Adrenal gland (tissue), 12 donors: ENCODE data around the gene PCAT7. TPM values are rescaled to one million over a fixed set of nuclear protein-coding genes. Genes with fewer than 3 reads are reported as not detected.

ENCODE experiments used
- DNase-seq, 7 donors: peaks; one replicate each; pipeline ENCODE4 v3.0.0-alpha.2; 2019 to 2020
- H3K27ac ChIP-seq, 5 donors: fragments of 200-600 bp; sonication (generic) in 4 of 5; 1 replicate in 3 of 5; 2 replicates in 2 of 5; pipeline versions ENCODE4 v1.5.1 to v1.8.0; 2016 to 2020; ENCODE audit warnings: mild to moderate bottlenecking in 1 of 5
- H3K27me3 ChIP-seq: fragments of 200-600 bp; 2 replicates; pipeline ENCODE4 v1.8.0; 2021
- H3K36me3 ChIP-seq, 2 donors: fragments of 200-600 bp; replicated peaks in 1 of 2; 1 replicate in 1 of 2; 2 replicates in 1 of 2; pipeline versions ENCODE4 v1.5.1 to v1.8.0; 2018 to 2022
- H3K4me1 ChIP-seq, 2 donors: fragments of 200-600 bp; replicated peaks in 1 of 2; 1 replicate in 1 of 2; 2 replicates in 1 of 2; pipeline versions ENCODE4 v1.5.1 to v1.8.0; 2018 to 2021
- H3K4me3 ChIP-seq, 4 donors: fragments of 200-600 bp; sonication (generic) in 3 of 4; one replicate each; pipeline ENCODE4 v1.5.1; 2016 to 2018
- H3K9me3 ChIP-seq, 3 donors: fragments of 200-600 bp; sonication (generic) in 1 of 3; replicated peaks in 1 of 3; 1 replicate in 2 of 3; 2 replicates in 1 of 3; pipeline versions ENCODE4 v1.5.1 to v1.8.0; 2016 to 2021
- POLR2A ChIP-seq, 2 donors: fragments of 450-650 bp; IDR thresholded peaks; one replicate each; pipeline ENCODE4 v1.6.1; 2017; ENCODE audit warnings: antibody characterized with exemption in 2 of 2, mild to moderate bottlenecking in 2 of 2, moderate library complexity in 1 of 2
- WGBS, 4 donors: extraction: QIAGEN DNeasy Blood & Tissue Kit in 2 of 4; methylation state at CpG; one replicate each; pipeline versions ENCODE4 v1.1.5 to v1.1.7; 2013 to 2017; 5-methylcytosine and 5-hydroxymethylcytosine counted together
- intact Hi-C, 2 donors: fragments of 100-400 bp; cut with DNase I; formaldehyde crosslinking; loops; one replicate each; pipeline versions ENCODE4 v1.14.1 to v1.15.0; 2022 to 2023
- polyA plus RNA-seq, 3 donors: library from polyadenylated mRNA; stranded (reverse); fragments of 200-250 nt in 2 of 3; fragments of 350-450 nt in 1 of 3; fragmentation: Illumina TruSeq in 1 of 3; extraction: RNeasy Lipid Tissue Mini Kit (QIAGEN cat#74804) in 1 of 3; gene quantifications; one replicate each; pipeline ENCODE4 v1.2.3, GENCODE V29; 2013 to 2014
- total RNA-seq, 9 donors: library from RNA; depleted of rRNA in 4 of 9; stranded (reverse); fragments of >200 nt in 4 of 9; fragments of 120-200 nt in 1 of 9; fragmentation: NEBNext Ultra II Directional in 1 of 9; extraction: Animal tissue kit (Norgen Biotek cat#: 25700) in 1 of 9; gene quantifications; one replicate each; pipeline versions ENCODE4 v1.1.0 to v1.2.4, GENCODE V29; 2013 to 2023
- TF ChIP-seq, protein P1 (sequence below), 6 experiments: fragments of 450-650 bp in 4 of 6; fragments of 200-600 bp in 2 of 6; sonication (generic) in 1 of 6; IDR thresholded peaks; 1 replicate in 5 of 6; 2 replicates in 1 of 6; pipeline versions ENCODE4 v1.5.1 to v1.8.0; 2016 to 2021; ENCODE audit warnings: antibody characterized with exemption in 6 of 6, mild to moderate bottlenecking in 2 of 6, moderate library complexity in 1 of 6
- donor health status: healthy with polysubstance abuse.
- donor health status: Bipolar disorder and iron deficiency.
- donor health status: DM: yes; HTN: yes; CAD: no.
- donor health status: DM: no; HTN: no; CAD: no.
- donor health status: DM: no; HTN: no; CAD: no.
- donor health status: DM: yes; HTN: yes; CAD: no.

Gene PCAT7
- total and polyA plus RNA-seq, 12 donors: 0.03 to 0.47 (median 0.15) TPM; not detected in 4

DNA sequence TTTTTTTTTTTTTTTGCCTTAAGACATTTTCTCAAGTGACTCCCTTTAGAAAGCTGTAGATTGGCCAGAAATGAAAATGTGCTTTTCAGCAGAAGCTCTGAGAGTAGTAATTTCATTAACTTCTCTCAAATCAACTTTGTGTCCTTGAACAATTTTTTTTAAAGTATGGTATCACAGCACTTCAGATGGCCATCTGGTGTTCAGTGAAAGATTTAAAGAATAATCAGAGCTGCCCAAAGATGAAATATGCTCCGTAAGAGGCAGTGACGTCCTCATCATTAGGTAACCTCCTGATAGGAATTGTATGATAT lies 43.0 kb upstream of the PCAT7 start:
- no peaks in the 10 kb centered on the region for H3K27me3 ChIP-seq
- H3K4me3 ChIP-seq: no peak overlapping the region
- H3K4me1 ChIP-seq: peaks cover 4 to 5% of the 10 kb centered on the region in 2 donors
- no peaks in the 10 kb centered on the region for H3K36me3 ChIP-seq
- intact Hi-C loops: no loop called here
- TF ChIP-seq POLR2A (IDR thresholded peaks at IDR 0.05): no peak
- TF ChIP-seq, protein P1, sequence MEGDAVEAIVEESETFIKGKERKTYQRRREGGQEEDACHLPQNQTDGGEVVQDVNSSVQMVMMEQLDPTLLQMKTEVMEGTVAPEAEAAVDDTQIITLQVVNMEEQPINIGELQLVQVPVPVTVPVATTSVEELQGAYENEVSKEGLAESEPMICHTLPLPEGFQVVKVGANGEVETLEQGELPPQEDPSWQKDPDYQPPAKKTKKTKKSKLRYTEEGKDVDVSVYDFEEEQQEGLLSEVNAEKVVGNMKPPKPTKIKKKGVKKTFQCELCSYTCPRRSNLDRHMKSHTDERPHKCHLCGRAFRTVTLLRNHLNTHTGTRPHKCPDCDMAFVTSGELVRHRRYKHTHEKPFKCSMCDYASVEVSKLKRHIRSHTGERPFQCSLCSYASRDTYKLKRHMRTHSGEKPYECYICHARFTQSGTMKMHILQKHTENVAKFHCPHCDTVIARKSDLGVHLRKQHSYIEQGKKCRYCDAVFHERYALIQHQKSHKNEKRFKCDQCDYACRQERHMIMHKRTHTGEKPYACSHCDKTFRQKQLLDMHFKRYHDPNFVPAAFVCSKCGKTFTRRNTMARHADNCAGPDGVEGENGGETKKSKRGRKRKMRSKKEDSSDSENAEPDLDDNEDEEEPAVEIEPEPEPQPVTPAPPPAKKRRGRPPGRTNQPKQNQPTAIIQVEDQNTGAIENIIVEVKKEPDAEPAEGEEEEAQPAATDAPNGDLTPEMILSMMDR (IDR thresholded peaks at IDR 0.05): peak in 1 of 6 experiments; percentile 15
- no peak for DNase-seq
- whole genome bisulfite sequencing, 4 donors: 31 to 41% (median 35%) methylated on average over 2 of the region's 2 CpGs
- H3K9me3 ChIP-seq: no peaks in the 10 kb centered on the region
- no peak overlapping the region for H3K27ac ChIP-seq

DNA sequence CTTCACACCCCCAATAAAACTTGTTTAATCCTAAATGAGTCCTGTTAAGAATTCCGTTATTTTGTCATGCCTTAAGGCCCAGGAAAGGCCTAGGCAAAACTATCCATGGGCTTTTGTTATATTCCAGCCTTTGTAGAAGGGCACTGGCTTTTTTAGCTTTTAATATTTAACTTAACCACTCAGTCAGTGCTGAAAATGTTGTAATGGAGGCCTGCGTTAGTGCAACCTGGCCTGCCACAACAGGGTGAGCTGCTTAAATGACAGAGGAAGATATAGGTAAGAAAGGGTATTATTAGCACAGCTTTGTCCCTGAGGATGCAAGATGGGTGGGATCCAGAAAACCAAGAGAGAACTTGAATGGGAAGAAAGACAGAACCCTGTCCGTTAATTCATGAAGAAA lies 40.2 kb upstream of the PCAT7 start:
- H3K4me3 ChIP-seq: no peak overlapping the region
- no peak for DNase-seq
- intact Hi-C loops: no loop called here
- H3K27me3 ChIP-seq: no peaks in the 10 kb centered on the region
- H3K9me3 ChIP-seq: no peaks in the 10 kb centered on the region
- no peak overlapping the region for H3K27ac ChIP-seq
- H3K36me3 ChIP-seq: no peaks in the 10 kb centered on the region
- TF ChIP-seq POLR2A (IDR thresholded peaks at IDR 0.05): no peak
- TF ChIP-seq, protein P1 (IDR thresholded peaks at IDR 0.05): no peak
- WGBS, 4 donors: 85 to 95% (median 91%) methylated on average over 3 of the region's 3 CpGs
- peaks cover 4 to 5% of the 10 kb centered on the region in 2 donors for H3K4me1 ChIP-seq

DNA sequence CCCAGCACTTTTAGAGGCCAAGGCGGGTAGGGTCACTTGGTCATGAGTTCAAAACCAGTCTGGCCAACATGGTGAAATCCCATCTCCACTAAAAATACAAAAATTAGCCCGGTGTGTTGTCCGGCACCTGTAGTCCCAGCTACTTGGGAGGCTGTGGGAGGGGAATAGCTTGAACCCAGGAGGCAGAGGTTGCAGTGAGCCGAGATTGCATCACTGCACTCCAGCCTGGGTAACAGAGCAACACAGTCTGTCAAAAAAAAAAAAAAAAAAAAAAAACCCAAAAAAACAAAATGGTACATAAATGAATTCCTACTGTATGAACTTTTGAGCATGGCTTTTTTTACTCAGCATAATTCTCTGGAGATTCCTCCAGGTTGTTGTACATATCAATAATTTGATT lies 37.6 kb upstream of the PCAT7 start:
- no peaks in the 10 kb centered on the region for H3K27me3 ChIP-seq
- intact Hi-C loops: no loop called here
- H3K4me1 ChIP-seq: peaks cover 0 to 4% of the 10 kb centered on the region in 2 donors
- no peak for DNase-seq
- WGBS, 4 donors: 89 to 96% (median 92%) methylated on average over 4 of the region's 4 CpGs
- H3K9me3 ChIP-seq: no peaks in the 10 kb centered on the region
- no peak overlapping the region for H3K4me3 ChIP-seq
- TF ChIP-seq, protein P1 (IDR thresholded peaks at IDR 0.05): no peak
- TF ChIP-seq POLR2A (IDR thresholded peaks at IDR 0.05): no peak
- H3K36me3 ChIP-seq: no peaks in the 10 kb centered on the region
- H3K27ac ChIP-seq: no peak overlapping the region

DNA sequence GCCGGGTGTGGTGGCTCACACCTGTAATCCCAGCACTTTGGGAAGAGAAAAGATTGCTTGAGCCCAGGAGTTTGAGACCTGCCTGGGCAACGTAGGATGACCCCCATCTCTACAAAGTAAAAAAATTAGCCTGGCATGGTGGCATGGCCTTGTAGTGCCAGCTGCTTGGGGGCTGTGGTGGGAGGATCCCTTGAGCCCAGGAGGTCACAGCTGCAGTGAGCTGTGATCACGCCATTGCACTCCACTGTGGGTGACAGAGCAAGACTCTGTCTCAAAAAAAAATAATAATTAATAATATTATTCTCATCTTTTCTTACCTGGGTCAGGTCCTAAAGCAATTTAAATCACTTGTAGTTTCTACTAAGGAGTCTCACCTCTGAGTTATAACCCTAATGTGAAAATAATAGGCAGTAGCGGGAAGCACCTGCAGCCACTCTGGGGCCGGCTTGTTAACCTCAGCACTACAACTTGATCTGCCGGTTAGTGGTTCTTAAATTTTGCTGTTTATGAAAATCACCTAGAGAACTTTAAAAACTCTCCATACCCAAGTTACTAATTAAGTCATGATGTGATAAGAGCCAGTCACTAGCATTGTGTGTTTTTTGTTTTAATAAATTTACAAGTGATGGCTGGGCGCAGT lies 29.4 kb upstream of the PCAT7 start:
- no peaks in the 10 kb centered on the region for H3K27me3 ChIP-seq
- 90 to 93% (median 92%) methylated on average over 7 of the region's 7 CpGs for WGBS, 4 donors
- no peak overlapping the region for H3K27ac ChIP-seq
- H3K9me3 ChIP-seq: no peaks in the 10 kb centered on the region
- intact Hi-C loops: no loop called here
- TF ChIP-seq, protein P1 (IDR thresholded peaks at IDR 0.05): no peak
- TF ChIP-seq POLR2A (IDR thresholded peaks at IDR 0.05): no peak
- no peak overlapping the region for H3K4me3 ChIP-seq
- H3K36me3 ChIP-seq: no peaks in the 10 kb centered on the region
- H3K4me1 ChIP-seq: no peaks in the 10 kb centered on the region
- DNase-seq: no peak
